Activated T-cell treated with anti-CD3 and anti-CD28 coated beads, Interleukin-2, amount 50 U/mL, for 24 hours (primary cell): ENCODE data around the gene PTH1R.
A peak's percentile ranks its signal among the peaks of the same experiment; 100 is the strongest.

Experiments used
- DNase-seq: peaks from one replicate; pipeline ENCODE4 v3.0.0-alpha.2; 2020
- H3K27ac Mint-ChIP-seq: 2 replicates; pipeline ENCODE4 v1.8.0; 2020; ENCODE audit warnings: mild to moderate bottlenecking, mixed read lengths
- H3K27me3 Mint-ChIP-seq: 2 replicates; pipeline ENCODE4 v1.8.0; 2020; ENCODE audit warnings: mixed read lengths
- H3K36me3 Mint-ChIP-seq: 2 replicates; pipeline ENCODE4 v1.8.0; 2020; ENCODE audit warnings: low read depth, mixed read lengths
- H3K4me1 Mint-ChIP-seq: 2 replicates; pipeline ENCODE4 v1.8.0; 2020; ENCODE audit warnings: low read depth, mixed read lengths
- H3K4me3 Mint-ChIP-seq: 2 replicates; pipeline ENCODE4 v1.8.0; 2020; ENCODE audit warnings: mild to moderate bottlenecking, moderate library complexity, mixed read lengths
- H3K9me3 Mint-ChIP-seq: 2 replicates; pipeline ENCODE4 v1.8.0; 2020; ENCODE audit warnings: mixed read lengths

The PTH1R gene

GRCh38 chr3:46946856-46947545, 69.5 kb downstream of the PTH1R start:
- peak; percentile 59 for DNase-seq
- peak overlapping the region; percentile 51 for H3K4me3 Mint-ChIP-seq
- H3K4me1 Mint-ChIP-seq = peaks cover 83% of the 10 kb centered on the region
- H3K36me3 Mint-ChIP-seq = peaks cover 57% of the 10 kb centered on the region
- no peaks in the 10 kb centered on the region for H3K27me3 Mint-ChIP-seq
- H3K27ac Mint-ChIP-seq = peak overlapping the region; percentile 94
- H3K9me3 Mint-ChIP-seq = no peaks in the 10 kb centered on the region

- Mint-ChIP-seq H3K36me3 (peaks cover 56% of the 10 kb centered on the region), H3K4me1 (peaks cover 87% of the 10 kb centered on the region), H3K27me3 (no peaks in the 10 kb centered on the region), H3K4me3 (peak overlapping the region; percentile 51), H3K27ac (peak overlapping the region; percentile 94), H3K9me3 (no peaks in the 10 kb centered on the region)
- DNase-seq = no peak
Measured at GRCh38 chr3:46947546-46947901, 70.0 kb downstream of the PTH1R start.

GRCh38 chr3:46947981-46948791, 70.7 kb downstream of the PTH1R start:
- peaks cover 52% of the 10 kb centered on the region for H3K36me3 Mint-ChIP-seq
- no peaks in the 10 kb centered on the region for H3K9me3 Mint-ChIP-seq
- no peaks in the 10 kb centered on the region for H3K27me3 Mint-ChIP-seq
- H3K4me3 Mint-ChIP-seq = peak overlapping the region; percentile 51
- peak overlapping the region; percentile 94 for H3K27ac Mint-ChIP-seq
- H3K4me1 Mint-ChIP-seq = peaks cover 89% of the 10 kb centered on the region
- peak; percentile 66 for DNase-seq

- Mint-ChIP-seq H3K27me3 (no peaks in the 10 kb centered on the region), H3K36me3 (peaks cover 59% of the 10 kb centered on the region), H3K4me1 (peaks cover 90% of the 10 kb centered on the region), H3K27ac (peak overlapping the region; percentile 94), H3K9me3 (no peaks in the 10 kb centered on the region), H3K4me3 (peak overlapping the region; percentile 51)
- no peak for DNase-seq
Measured at GRCh38 chr3:46948830-46949671, 71.5 kb downstream of the PTH1R start.

GRCh38 chr3:46950177-46950576, 72.7 kb downstream of the PTH1R start:
- H3K36me3 Mint-ChIP-seq = peaks cover 60% of the 10 kb centered on the region
- DNase-seq = no peak
- no peaks in the 10 kb centered on the region for H3K27me3 Mint-ChIP-seq
- peaks cover 92% of the 10 kb centered on the region for H3K4me1 Mint-ChIP-seq
- peak overlapping the region; percentile 81 for H3K27ac Mint-ChIP-seq
- H3K4me3 Mint-ChIP-seq = no peak overlapping the region
- H3K9me3 Mint-ChIP-seq = no peaks in the 10 kb centered on the region

GRCh38 chr3:46950650-46951241, 73.2 kb downstream of the PTH1R start:
- Mint-ChIP-seq H3K36me3 (peaks cover 60% of the 10 kb centered on the region), H3K27me3 (no peaks in the 10 kb centered on the region), H3K4me1 (peaks cover 92% of the 10 kb centered on the region), H3K9me3 (no peaks in the 10 kb centered on the region), H3K4me3 (no peak overlapping the region), H3K27ac (no peak overlapping the region)
- no peak for DNase-seq

GRCh38 chr3:46952813-46953212, 75.3 kb downstream of the PTH1R start:
- H3K27ac Mint-ChIP-seq = peak overlapping the region; percentile 91
- H3K4me3 Mint-ChIP-seq = no peak overlapping the region
- no peaks in the 10 kb centered on the region for H3K9me3 Mint-ChIP-seq
- peaks cover 89% of the 10 kb centered on the region for H3K4me1 Mint-ChIP-seq
- H3K36me3 Mint-ChIP-seq = peaks cover 47% of the 10 kb centered on the region
- DNase-seq = no peak
- no peaks in the 10 kb centered on the region for H3K27me3 Mint-ChIP-seq
